Right atrium auricular region (tissue), 2 donors: ENCODE data around the gene TBC1D22B. TPM values are rescaled to one million over a fixed set of nuclear protein-coding genes. Genes with fewer than 3 reads are reported as not detected.

Experiments
- DNase-seq: peaks from one replicate; pipeline ENCODE4 v3.0.0-alpha.2; 2019; ENCODE audit warnings: low spot score
- H3K27ac ChIP-seq, 2 donors: fragments of 200-600 bp; sonication (generic); 1 replicate in 1 of 2; 2 replicates in 1 of 2; pipeline ENCODE4 v1.5.1; 2016 to 2019
- H3K27me3 ChIP-seq, 2 donors: fragments of 200-600 bp; sonication (generic); one replicate each; pipeline versions ENCODE4 v1.5.1 to v1.6.0; 2017 to 2019
- H3K36me3 ChIP-seq: fragments of 200-600 bp; sonication (generic); one replicate; pipeline ENCODE4 v1.5.1; 2016
- H3K4me1 ChIP-seq, 2 donors: fragments of 200-600 bp; sonication (generic); one replicate each; pipeline versions ENCODE4 v1.5.1 to v1.6.0; 2017 to 2019
- H3K4me3 ChIP-seq, 2 donors: fragments of 200-600 bp; sonication (generic); 1 replicate in 1 of 2; 2 replicates in 1 of 2; pipeline ENCODE4 v1.5.1; 2017 to 2019; ENCODE audit warnings: mild to moderate bottlenecking in 1 of 2, moderate library complexity in 1 of 2
- H3K9me3 ChIP-seq, 2 donors: fragments of 200-600 bp; sonication (generic); one replicate each; pipeline ENCODE4 v1.5.1; 2019
- total RNA-seq, 2 donors: library from RNA; depleted of rRNA; stranded (reverse); fragments of >200 nt; gene quantifications; one replicate each; pipeline ENCODE4 v1.1.0, GENCODE V29; 2016
- TF ChIP-seq, protein P1 (sequence below), 2 donors: fragments of 200-600 bp; sonication (generic); IDR thresholded peaks; one replicate each; pipeline ENCODE4 v1.5.1; 2019; ENCODE audit warnings: antibody characterized with exemption in 2 of 2

TBC1D22B gene
- total RNA-seq, 2 donors from 2014 or later = 7.5 to 9.8 TPM

DNA sequence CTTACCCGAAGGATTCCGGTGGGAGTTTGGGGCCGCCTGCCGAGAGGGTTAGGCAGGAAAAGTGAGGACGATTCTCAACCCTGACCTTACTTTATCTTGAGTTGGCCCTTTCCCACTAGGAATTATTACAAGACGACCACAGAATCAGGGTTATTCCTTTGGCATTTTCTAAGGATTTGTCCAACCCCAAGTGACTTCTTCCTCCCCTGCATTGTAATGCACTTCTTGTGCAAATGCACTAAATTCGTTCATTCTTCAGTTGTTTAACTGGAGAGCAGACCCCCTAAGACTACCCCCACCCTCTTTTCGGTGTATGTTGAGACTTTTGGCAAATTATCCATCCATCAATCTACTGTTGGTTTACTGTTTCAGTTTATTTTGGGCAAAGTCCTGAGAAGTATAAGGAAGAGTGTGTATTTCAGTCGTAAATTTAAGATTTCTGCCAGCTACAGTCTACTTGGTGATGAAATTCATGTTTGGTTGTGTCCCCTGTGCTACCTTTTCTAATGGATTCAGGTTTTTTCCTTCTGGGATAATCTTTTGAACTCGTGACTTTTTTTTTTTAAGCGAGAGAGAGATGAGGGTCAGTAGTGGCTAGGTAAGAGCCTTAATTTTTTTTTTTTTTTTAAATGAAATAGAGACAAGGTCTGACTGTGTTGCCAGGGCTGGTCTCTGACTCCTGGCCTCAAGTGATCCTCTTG, 983 bp downstream of the TBC1D22B start:
- H3K4me1 ChIP-seq = peaks cover 0 to 40% of the 10 kb centered on the region in 2 donors
- H3K9me3 ChIP-seq = no peaks in the 10 kb centered on the region
- DNase-seq = no peak
- H3K4me3 ChIP-seq = peak overlapping the region; percentile 82 to 96
- no peaks in the 10 kb centered on the region for H3K27me3 ChIP-seq
- H3K36me3 ChIP-seq = no peaks in the 10 kb centered on the region
- peak overlapping the region; percentile 89 to 96 for H3K27ac ChIP-seq
- TF ChIP-seq, protein P1, sequence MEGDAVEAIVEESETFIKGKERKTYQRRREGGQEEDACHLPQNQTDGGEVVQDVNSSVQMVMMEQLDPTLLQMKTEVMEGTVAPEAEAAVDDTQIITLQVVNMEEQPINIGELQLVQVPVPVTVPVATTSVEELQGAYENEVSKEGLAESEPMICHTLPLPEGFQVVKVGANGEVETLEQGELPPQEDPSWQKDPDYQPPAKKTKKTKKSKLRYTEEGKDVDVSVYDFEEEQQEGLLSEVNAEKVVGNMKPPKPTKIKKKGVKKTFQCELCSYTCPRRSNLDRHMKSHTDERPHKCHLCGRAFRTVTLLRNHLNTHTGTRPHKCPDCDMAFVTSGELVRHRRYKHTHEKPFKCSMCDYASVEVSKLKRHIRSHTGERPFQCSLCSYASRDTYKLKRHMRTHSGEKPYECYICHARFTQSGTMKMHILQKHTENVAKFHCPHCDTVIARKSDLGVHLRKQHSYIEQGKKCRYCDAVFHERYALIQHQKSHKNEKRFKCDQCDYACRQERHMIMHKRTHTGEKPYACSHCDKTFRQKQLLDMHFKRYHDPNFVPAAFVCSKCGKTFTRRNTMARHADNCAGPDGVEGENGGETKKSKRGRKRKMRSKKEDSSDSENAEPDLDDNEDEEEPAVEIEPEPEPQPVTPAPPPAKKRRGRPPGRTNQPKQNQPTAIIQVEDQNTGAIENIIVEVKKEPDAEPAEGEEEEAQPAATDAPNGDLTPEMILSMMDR (IDR thresholded peaks at IDR 0.05) = no peak

DNA sequence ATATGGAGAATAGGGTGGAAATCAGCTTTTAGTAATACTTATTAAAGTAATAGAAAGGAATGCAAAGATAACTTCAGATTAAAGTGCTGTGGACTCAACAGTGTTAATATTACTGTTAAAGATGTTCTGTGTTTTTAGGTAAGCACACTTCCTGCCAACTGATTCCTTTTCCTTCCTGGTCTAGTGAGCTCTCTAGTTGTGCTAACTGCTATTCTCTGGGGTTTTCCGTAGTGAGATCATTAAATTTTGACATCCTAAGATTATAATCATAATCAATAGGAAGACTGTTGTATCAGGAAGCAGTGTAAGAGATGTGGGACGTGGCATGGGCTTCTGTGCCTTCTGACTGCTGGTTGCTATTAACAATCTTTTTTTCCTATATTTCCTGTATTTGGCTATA, 1.6 kb downstream of the TBC1D22B start:
- Histone ChIP-seq H3K4me1 (peaks cover 0 to 42% of the 10 kb centered on the region in 2 donors), H3K27me3 (no peaks in the 10 kb centered on the region), H3K27ac (no peak overlapping the region), H3K36me3 (no peaks in the 10 kb centered on the region), H3K4me3 (no peak overlapping the region), H3K9me3 (no peaks in the 10 kb centered on the region)
- DNase-seq = no peak
- TF ChIP-seq, protein P1 (IDR thresholded peaks at IDR 0.05) = no peak

DNA sequence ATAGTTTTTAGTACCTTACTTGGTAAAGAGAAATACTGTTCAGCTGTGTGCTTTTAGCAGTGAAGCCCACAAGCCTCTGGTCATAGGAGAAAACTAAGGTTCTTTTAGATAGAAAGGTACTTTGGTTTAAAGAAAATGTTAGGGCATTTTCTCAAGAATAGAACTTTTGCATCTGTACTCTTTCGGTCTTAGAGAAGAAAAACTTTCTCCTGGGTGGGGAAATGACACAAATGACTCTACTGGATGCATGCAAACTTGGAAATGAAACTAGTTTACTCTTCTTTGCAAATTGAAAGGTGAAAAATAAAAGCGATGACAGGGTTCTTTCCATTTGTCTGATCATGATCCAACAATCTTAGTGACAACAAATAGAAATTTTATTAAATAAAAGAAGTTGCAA, 2.5 kb downstream of the TBC1D22B start:
- no peaks in the 10 kb centered on the region for H3K36me3 ChIP-seq
- no peaks in the 10 kb centered on the region for H3K27me3 ChIP-seq
- TF ChIP-seq, protein P1 (IDR thresholded peaks at IDR 0.05) = no peak
- no peaks in the 10 kb centered on the region for H3K9me3 ChIP-seq
- DNase-seq = no peak
- H3K4me3 ChIP-seq = no peak overlapping the region
- peaks cover 0 to 42% of the 10 kb centered on the region in 2 donors for H3K4me1 ChIP-seq
- no peak overlapping the region for H3K27ac ChIP-seq

DNA sequence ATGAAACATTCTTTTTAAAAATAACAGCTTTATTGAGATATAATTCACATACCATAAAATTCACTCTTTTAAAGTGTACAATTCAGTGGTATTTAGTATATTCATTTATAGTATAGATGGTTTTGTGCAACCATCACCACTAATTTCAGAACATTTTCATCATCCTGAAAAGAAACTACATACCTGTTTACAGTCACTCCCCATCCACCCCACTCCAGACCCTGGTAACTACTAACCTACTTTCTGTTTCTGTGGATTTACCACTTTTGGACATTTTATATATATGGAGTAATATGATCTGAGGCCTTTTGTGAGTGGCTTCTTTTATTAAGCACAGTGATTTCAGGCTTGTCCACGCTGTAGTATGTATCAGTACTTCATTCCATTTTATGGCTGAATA, 2.9 kb downstream of the TBC1D22B start:
- Histone ChIP-seq H3K4me3 (no peak overlapping the region), H3K27me3 (no peaks in the 10 kb centered on the region), H3K4me1 (peaks cover 0 to 42% of the 10 kb centered on the region in 2 donors), H3K36me3 (no peaks in the 10 kb centered on the region), H3K27ac (no peak overlapping the region), H3K9me3 (no peaks in the 10 kb centered on the region)
- TF ChIP-seq, protein P1 (IDR thresholded peaks at IDR 0.05) = no peak
- no peak for DNase-seq

DNA sequence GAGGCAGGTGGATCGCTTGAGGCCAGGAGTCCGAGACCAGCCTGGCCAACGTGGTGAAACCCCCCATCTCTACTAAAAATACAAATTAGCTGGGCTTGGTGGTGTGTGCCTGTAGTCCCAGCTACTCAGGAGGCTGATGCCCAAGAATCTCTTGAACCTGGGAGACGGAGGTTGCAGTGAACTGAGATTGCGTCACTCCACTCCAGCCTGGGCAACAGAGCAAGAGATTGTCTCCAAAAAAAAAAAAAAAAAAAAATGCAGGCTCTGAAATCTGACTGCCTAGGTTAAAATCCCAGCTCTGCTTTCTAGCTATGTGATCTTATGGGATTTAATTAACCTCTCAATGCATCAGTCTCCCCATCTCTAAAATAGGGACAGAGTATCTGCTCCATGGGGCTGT, 3.6 kb downstream of the TBC1D22B start:
- Histone ChIP-seq H3K9me3 (no peaks in the 10 kb centered on the region), H3K36me3 (no peaks in the 10 kb centered on the region), H3K4me1 (peaks cover 0 to 42% of the 10 kb centered on the region in 2 donors), H3K27me3 (no peaks in the 10 kb centered on the region), H3K27ac (no peak overlapping the region), H3K4me3 (no peak overlapping the region)
- no peak for DNase-seq
- TF ChIP-seq, protein P1 (IDR thresholded peaks at IDR 0.05) = no peak
